Endodermal cell (in vitro differentiated cells): ENCODE data around the gene SPAG17. TPM values are rescaled to one million over a fixed set of nuclear protein-coding genes. Genes with fewer than 3 reads are reported as not detected.

Experiments used
- DNase-seq: peaks from one replicate; pipeline ENCODE4 v3.0.0-alpha.2; 2017
- H3K27ac ChIP-seq: 2 replicates; pipeline ENCODE4 v1.5.1; 2013; ENCODE audit warnings: mild to moderate bottlenecking, low read depth, low read length, moderate library complexity
- H3K27me3 ChIP-seq: 2 replicates; pipeline ENCODE4 v1.6.1; 2013; ENCODE audit warnings: mild to moderate bottlenecking, low read length, moderate library complexity; ENCODE audit not compliant: insufficient read depth, control insufficient read depth, poor library complexity, severe bottlenecking
- H3K36me3 ChIP-seq: 2 replicates; pipeline ENCODE4 v1.7.0; 2013; ENCODE audit warnings: mild to moderate bottlenecking, low read length, moderate library complexity; ENCODE audit not compliant: control insufficient read depth, insufficient read depth
- H3K4me1 ChIP-seq: one replicate; pipeline ENCODE4 v1.7.0; 2013; ENCODE audit warnings: low read length; ENCODE audit not compliant: control insufficient read depth, insufficient read depth
- H3K4me3 ChIP-seq: 2 replicates; pipeline ENCODE4 v1.5.1; 2013; ENCODE audit warnings: mild to moderate bottlenecking, low read length, moderate library complexity
- H3K9ac ChIP-seq: 2 replicates; pipeline ENCODE4 v1.6.1; 2013; ENCODE audit warnings: mild to moderate bottlenecking, low read length, moderate library complexity; ENCODE audit not compliant: poor library complexity, severe bottlenecking; ENCODE audit errors: extremely low read depth
- H3K9me3 ChIP-seq: 2 replicates; pipeline ENCODE4 v1.6.1; 2013; ENCODE audit warnings: mild to moderate bottlenecking, low read length, moderate library complexity; ENCODE audit not compliant: control insufficient read depth
- H3K27ac Mint-ChIP-seq: 2 replicates; pipeline ENCODE4 v1.8.0; 2020; ENCODE audit warnings: mixed read lengths
- H3K27me3 Mint-ChIP-seq: 2 replicates; pipeline ENCODE4 v1.8.0; 2021; ENCODE audit warnings: mild to moderate bottlenecking, mixed read lengths; ENCODE audit not compliant: insufficient read depth
- H3K36me3 Mint-ChIP-seq: 2 replicates; pipeline ENCODE4 v1.8.0; 2020; ENCODE audit warnings: low read depth, mixed read lengths
- H3K4me1 Mint-ChIP-seq: 2 replicates; pipeline ENCODE4 v1.8.0; 2020; ENCODE audit warnings: mixed read lengths
- H3K4me3 Mint-ChIP-seq: 2 replicates; pipeline ENCODE4 v1.8.0; 2020; ENCODE audit warnings: mild to moderate bottlenecking, moderate library complexity, mixed read lengths
- H3K9me3 Mint-ChIP-seq: 2 replicates; pipeline ENCODE4 v1.8.0; 2020; ENCODE audit warnings: mild to moderate bottlenecking, mixed read lengths
- CTCF ChIP-seq: fragments of 200-600 bp; sonication (generic); conservative IDR thresholded peaks from 2 replicates; pipeline ENCODE4 v1.5.0; 2021; ENCODE audit warnings: antibody characterized with exemption, mild to moderate bottlenecking
- WGBS, 2 experiments: methylation state at CpG; one replicate each; pipeline versions ENCODE4 v1.1.5 to v1.1.7; 2013; ENCODE audit warnings: missing lambda C conversion rate in 2 of 2, mixed read lengths in 1 of 2; ENCODE audit not compliant: insufficient coverage in 1 of 2, insufficient read length in 1 of 2; 5-methylcytosine and 5-hydroxymethylcytosine counted together
- total RNA-seq, 2 donors: library from RNA; stranded (reverse); fragmentation: NEBNext Ultra II Directional in 1 of 2; extraction: Animal tissue kit (Norgen Biotek cat#: 25700) in 1 of 2; gene quantifications; 2 replicates in 1 of 2; 3 replicates in 1 of 2; pipeline ENCODE4 v1.2.1, GENCODE V29; 2021

The SPAG17 gene
- total RNA-seq, 2 donors from 2014 or later = 5.0 to 6.3 TPM

DNA sequence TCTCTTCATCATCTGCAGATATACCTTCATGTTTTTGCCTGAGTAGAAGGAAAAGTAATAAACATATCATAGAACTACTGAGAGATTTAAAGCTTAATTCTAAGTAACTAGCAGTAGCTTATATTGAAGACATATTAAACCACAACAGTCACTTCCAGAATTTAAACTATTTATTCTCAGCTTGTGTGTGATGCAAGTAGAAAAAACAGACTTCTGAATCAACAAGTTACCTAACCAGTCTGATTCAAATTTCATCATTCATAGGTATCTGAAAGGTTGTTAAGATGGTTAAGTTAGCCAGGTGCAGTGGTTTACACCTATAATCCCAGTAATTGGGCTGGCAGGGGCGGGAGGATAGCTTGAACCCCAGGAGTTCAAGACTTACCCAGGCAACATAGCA lies 41.9 kb downstream of the SPAG17 start:
- Histone ChIP-seq H3K4me3 (no peak overlapping the region), H3K9ac (no peak overlapping the region), H3K27me3 (no peaks in the 10 kb centered on the region), H3K9me3 (no peaks in the 10 kb centered on the region), H3K27ac (no peak overlapping the region), H3K4me1 (peaks cover 7% of the 10 kb centered on the region), H3K36me3 (no peaks in the 10 kb centered on the region)
- no peak for TF ChIP-seq CTCF
- H3K27me3 Mint-ChIP-seq = peaks cover 1% of the 10 kb centered on the region
- 91% methylated on average over 1 of the region's 1 CpG; no CpG with 5 or more reads in 1 of the 2 experiments for WGBS, 2 experiments
- peaks cover 16% of the 10 kb centered on the region for H3K4me1 Mint-ChIP-seq
- H3K9me3 Mint-ChIP-seq = peaks cover 7% of the 10 kb centered on the region
- no peak for DNase-seq
- H3K4me3 Mint-ChIP-seq = no peak overlapping the region
- peaks cover under 1% of the 10 kb centered on the region for H3K36me3 Mint-ChIP-seq
- no peak overlapping the region for H3K27ac Mint-ChIP-seq

GRCh38 chr1:118142546-118142945 lies 42.5 kb downstream of the SPAG17 start:
- Mint-ChIP-seq H3K9me3 (peaks cover 6% of the 10 kb centered on the region), H3K36me3 (no peaks in the 10 kb centered on the region), H3K4me3 (no peak overlapping the region), H3K27me3 (peaks cover 1% of the 10 kb centered on the region), H3K4me1 (peaks cover 13% of the 10 kb centered on the region), H3K27ac (no peak overlapping the region)
- Histone ChIP-seq H3K4me3 (no peak overlapping the region), H3K9ac (no peak overlapping the region), H3K27ac (no peak overlapping the region), H3K9me3 (no peaks in the 10 kb centered on the region), H3K4me1 (peaks cover 5% of the 10 kb centered on the region), H3K27me3 (no peaks in the 10 kb centered on the region), H3K36me3 (no peaks in the 10 kb centered on the region)
- 94 to 100% methylated on average over 1 to 3 of the region's 3 CpGs for WGBS, 2 experiments
- no peak for TF ChIP-seq CTCF
- no peak for DNase-seq

DNA sequence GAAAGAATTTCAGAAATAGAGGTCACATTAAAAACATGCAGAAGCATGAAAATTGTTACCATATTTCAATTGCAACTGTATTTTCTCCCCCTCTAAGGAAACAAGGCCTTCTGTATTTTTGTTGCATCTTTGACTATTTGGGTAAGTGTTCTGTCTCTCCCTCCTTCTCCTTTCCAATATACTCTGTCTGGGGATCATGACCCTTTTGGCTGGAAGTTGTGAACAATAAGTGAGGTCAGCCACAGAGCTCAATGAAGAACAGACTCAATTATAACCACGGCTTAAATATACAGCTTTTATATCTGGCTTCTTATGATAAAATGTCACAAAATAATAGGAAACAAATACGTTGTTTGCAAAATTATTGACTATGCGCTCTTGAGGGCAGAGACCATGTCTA lies 47.1 kb downstream of the SPAG17 start:
- TF ChIP-seq CTCF = no peak

More for the DNA sequence above, 47.1 kb downstream of the SPAG17 start:
- H3K27ac ChIP-seq = no peak overlapping the region
- no peak overlapping the region for H3K27ac Mint-ChIP-seq
- no peak for DNase-seq
- no peak overlapping the region for H3K4me3 Mint-ChIP-seq
- H3K4me1 Mint-ChIP-seq = peaks cover 10% of the 10 kb centered on the region
- WGBS, 2 experiments = 97% methylated on average over 3 of the region's 3 CpGs; no CpG with 5 or more reads in 1 of the 2 experiments
- H3K27me3 Mint-ChIP-seq = no peaks in the 10 kb centered on the region
- no peak overlapping the region for H3K9ac ChIP-seq
- peaks cover 6% of the 10 kb centered on the region for H3K9me3 Mint-ChIP-seq
- no peaks in the 10 kb centered on the region for H3K9me3 ChIP-seq
- H3K4me3 ChIP-seq = no peak overlapping the region
- no peaks in the 10 kb centered on the region for H3K36me3 ChIP-seq
- no peaks in the 10 kb centered on the region for H3K36me3 Mint-ChIP-seq
- H3K4me1 ChIP-seq = peaks cover 2% of the 10 kb centered on the region
- no peaks in the 10 kb centered on the region for H3K27me3 ChIP-seq
